Thyroid gland (tissue), 4 donors: ENCODE data around the gene GADD45GIP1.

Experiments
- CTCF ChIP-seq, 6 experiments: fragments of 200-600 bp in 3 of 6; fragments of 450-650 bp in 3 of 6; sonication (generic) in 3 of 6; IDR thresholded peaks; one replicate each; pipeline ENCODE4 v1.5.1; 2016 to 2019; ENCODE audit warnings: antibody characterized with exemption in 6 of 6, mild to moderate bottlenecking in 2 of 6, inconsistent platforms in 1 of 6, moderate library complexity in 1 of 6
- POLR2A ChIP-seq, 2 donors: fragments of 450-650 bp; IDR thresholded peaks; one replicate each; pipeline ENCODE4 v1.6.1; 2017; ENCODE audit warnings: antibody characterized with exemption in 2 of 2, mild to moderate bottlenecking in 2 of 2, moderate library complexity in 1 of 2

GRCh38 chr19:12930002-12930645, 26.9 kb downstream of the GADD45GIP1 start:
- no peak for TF ChIP-seq CTCF (IDR thresholded peaks at IDR 0.05)
- no peak for TF ChIP-seq POLR2A (IDR thresholded peaks at IDR 0.05)
